OCI-LY1 (cell line): ENCODE data around the gene POP7.

ENCODE experiments used
- CTCF ChIP-seq: fragments of 200-600 bp; sonication (generic), shearing (Covaris generic); IDR thresholded peaks from 2 replicates; pipeline ENCODE4 v1.5.1; 2017; ENCODE audit warnings: mild to moderate bottlenecking, antibody characterized with exemption, low read length, moderate library complexity, mixed read lengths
- EZH2 ChIP-seq: fragments of 200-600 bp; sonication (generic), shearing (Covaris generic); IDR thresholded peaks from 2 replicates; pipeline ENCODE4 v1.8.0; 2017; ENCODE audit warnings: borderline replicate concordance, mixed run types, mild to moderate bottlenecking, antibody characterized with exemption, low read length, moderate library complexity, mixed read lengths

GRCh38 chr7:100668069-100668449 is 37.9 kb upstream of the POP7 start:
- no peak for TF ChIP-seq CTCF
- no peak for TF ChIP-seq EZH2
